Kidney epithelial cell (primary cell): Measurements from ENCODE around the gene MYO16. TPM values are rescaled to one million over a fixed set of nuclear protein-coding genes. Genes with fewer than 3 reads are reported as not detected.

Source experiments
- DNase-seq: peaks from one replicate; pipeline ENCODE4 v3.0.0-alpha.2; 2010; ENCODE audit warnings: low read depth
- H3K27me3 ChIP-seq: 2 replicates; pipeline ENCODE4 v1.6.0; 2011; ENCODE audit warnings: low read length; ENCODE audit not compliant: control insufficient read depth, insufficient read depth
- H3K36me3 ChIP-seq: 2 replicates; pipeline ENCODE4 v1.5.1; 2011; ENCODE audit warnings: low read length; ENCODE audit not compliant: control insufficient read depth, insufficient read depth
- H3K4me3 ChIP-seq: 2 replicates; pipeline ENCODE4 v1.5.1; 2011; ENCODE audit warnings: low read depth, mild to moderate bottlenecking, control low read depth, low read length
- CTCF ChIP-seq: IDR thresholded peaks from 2 replicates; pipeline ENCODE4 v1.5.1; 2011; ENCODE audit warnings: mild to moderate bottlenecking, moderate library complexity, low read length, control low read depth, inconsistent platforms; ENCODE audit not compliant: insufficient read depth, poor library complexity, severe bottlenecking
- total RNA-seq: library from RNA; depleted of rRNA; stranded (reverse); fragments of >200 nt; gene quantifications from 2 replicates; pipeline ENCODE4 v1.2.3, GENCODE V29; 2015

Gene MYO16
- total RNA-seq, 1 donor from 2014 or later, result 0.38 TPM

- DNase-seq, result no peak
- TF ChIP-seq CTCF, result no peak
- H3K4me3 ChIP-seq, result no peak overlapping the region
- H3K27me3 ChIP-seq, result no peaks in the 10 kb centered on the region
- H3K36me3 ChIP-seq, result no peaks in the 10 kb centered on the region
Measured at GRCh38 chr13:108812165-108812564, 182.8 kb downstream of the MYO16 start.

GRCh38 chr13:108812661-108813060 lies 183.2 kb downstream of the MYO16 start:
- no peak for DNase-seq
- no peak for TF ChIP-seq CTCF
- Histone ChIP-seq H3K36me3 (no peaks in the 10 kb centered on the region), H3K4me3 (no peak overlapping the region), H3K27me3 (no peaks in the 10 kb centered on the region)

- no peak for DNase-seq
- TF ChIP-seq CTCF, result no peak
- Histone ChIP-seq H3K4me3 (no peak overlapping the region), H3K36me3 (no peaks in the 10 kb centered on the region), H3K27me3 (no peaks in the 10 kb centered on the region)
Measured at GRCh38 chr13:108813587-108814170, 184.3 kb downstream of the MYO16 start.

- DNase-seq, result peak; percentile 77
- TF ChIP-seq CTCF, result no peak
- Histone ChIP-seq H3K27me3 (no peaks in the 10 kb centered on the region), H3K36me3 (no peaks in the 10 kb centered on the region), H3K4me3 (no peak overlapping the region)
Measured at GRCh38 chr13:108816375-108816774, 187.0 kb downstream of the MYO16 start.

- H3K4me3 ChIP-seq, result no peak overlapping the region
- H3K27me3 ChIP-seq, result no peaks in the 10 kb centered on the region
- no peak for DNase-seq
- no peak for TF ChIP-seq CTCF
- H3K36me3 ChIP-seq, result no peaks in the 10 kb centered on the region
Measured at GRCh38 chr13:108827646-108828045, 198.2 kb downstream of the MYO16 start.
